DMS53 treated with DMSO at 0.1 percent for 48 hours (cell line): ENCODE data around the gene EPB41L1.

ENCODE experiments used
- DNase-seq: peaks from one replicate; lab custom pipeline; 2025; ENCODE audit not compliant: unreplicated experiment; lab: John Stamatoyannopoulos, UW

The EPB41L1 gene

GRCh38 chr20:36275441-36276189 lies 121.1 kb downstream of the EPB41L1 start:
- no peak for DNase-seq

GRCh38 chr20:36277546-36277945 lies 123.0 kb downstream of the EPB41L1 start:
- DNase-seq = no peak

- no peak for DNase-seq
These were observed 124.8 kb downstream of the EPB41L1 start for GRCh38 chr20:36279362-36279761.

- DNase-seq = no peak
These were observed 125.2 kb downstream of the EPB41L1 start for GRCh38 chr20:36279776-36280175.

GRCh38 chr20:36281785-36282380 lies 127.3 kb downstream of the EPB41L1 start:
- no peak for DNase-seq
